Esophagus muscularis mucosa (tissue), 4 donors: Measurements from ENCODE around the gene MEOX2. TPM values are rescaled to one million over a fixed set of nuclear protein-coding genes. Genes with fewer than 3 reads are reported as not detected.

Experiments
- DNase-seq: peaks from one replicate; pipeline ENCODE4 v3.0.0-alpha.2; 2017; ENCODE audit errors: extremely low spot score
- H3K27ac ChIP-seq, 4 donors: fragments of 200-600 bp; sonication (generic); replicated peaks in 1 of 4; 1 replicate in 3 of 4; 2 replicates in 1 of 4; pipeline ENCODE4 v1.5.1; 2016 to 2019; ENCODE audit warnings: mild to moderate bottlenecking in 1 of 4
- H3K27me3 ChIP-seq, 4 donors: fragments of 200-600 bp; sonication (generic); one replicate each; pipeline versions ENCODE4 v1.5.1 to v1.6.0; 2016 to 2019
- H3K36me3 ChIP-seq, 4 donors: fragments of 200-600 bp; sonication (generic); one replicate each; pipeline ENCODE4 v1.5.1; 2016 to 2019
- H3K4me1 ChIP-seq, 4 donors: fragments of 200-600 bp; sonication (generic); one replicate each; pipeline ENCODE4 v1.5.1; 2016 to 2019
- H3K4me3 ChIP-seq, 4 donors: fragments of 200-600 bp; sonication (generic); 1 replicate in 2 of 4; 2 replicates in 2 of 4; pipeline ENCODE4 v1.5.1; 2016 to 2019; ENCODE audit warnings: mild to moderate bottlenecking in 4 of 4, moderate library complexity in 1 of 4
- H3K9me3 ChIP-seq, 4 donors: fragments of 200-600 bp; sonication (generic); 1 replicate in 3 of 4; 2 replicates in 1 of 4; pipeline ENCODE4 v1.5.1; 2016 to 2019
- EP300 ChIP-seq: sonication (generic); formaldehyde crosslinking; IDR thresholded peaks from one replicate; pipeline ENCODE4 v1.6.1; 2017; ENCODE audit warnings: antibody characterized with exemption
- POLR2A ChIP-seq: fragments of 450-650 bp; IDR thresholded peaks from one replicate; pipeline ENCODE4 v1.6.1; 2017; ENCODE audit warnings: antibody characterized with exemption, moderate library complexity, mild to moderate bottlenecking, low read depth
- POLR2AphosphoS5 ChIP-seq, 2 donors: sonication (generic); formaldehyde crosslinking; IDR thresholded peaks; one replicate each; pipeline ENCODE4 v1.6.1; 2017; ENCODE audit warnings: antibody characterized with exemption in 2 of 2
- WGBS: methylation state at CpG from one replicate; pipeline ENCODE4 v1.1.5; 2018; 5-methylcytosine and 5-hydroxymethylcytosine counted together
- intact Hi-C: fragments of 100-400 bp; cut with DNase I; formaldehyde crosslinking; loops from one replicate; pipeline ENCODE4 v1.15.1; 2023
- total RNA-seq, 4 donors: library from RNA; depleted of rRNA; stranded (reverse); fragments of >200 nt; gene quantifications; one replicate each; pipeline versions ENCODE4 v1.1.0 to v1.2.1, GENCODE V29; 2016
- TF ChIP-seq, protein P1 (sequence below), 3 experiments: fragments of 200-600 bp in 2 of 3; fragments of 450-650 bp in 1 of 3; sonication (generic) in 2 of 3; IDR thresholded peaks; one replicate each; pipeline ENCODE4 v1.5.1; 2017 to 2019; ENCODE audit warnings: antibody characterized with exemption in 3 of 3, mild to moderate bottlenecking in 2 of 3, moderate library complexity in 1 of 3

Gene MEOX2
- total RNA-seq, 4 donors from 2014 or later: 3.6 to 32.3 (median 13.0) TPM

- TF ChIP-seq POLR2A (no peak), POLR2AphosphoS5 (IDR thresholded peaks at IDR 0.05) (no peak), EP300 (no peak)
- TF ChIP-seq, protein P1, sequence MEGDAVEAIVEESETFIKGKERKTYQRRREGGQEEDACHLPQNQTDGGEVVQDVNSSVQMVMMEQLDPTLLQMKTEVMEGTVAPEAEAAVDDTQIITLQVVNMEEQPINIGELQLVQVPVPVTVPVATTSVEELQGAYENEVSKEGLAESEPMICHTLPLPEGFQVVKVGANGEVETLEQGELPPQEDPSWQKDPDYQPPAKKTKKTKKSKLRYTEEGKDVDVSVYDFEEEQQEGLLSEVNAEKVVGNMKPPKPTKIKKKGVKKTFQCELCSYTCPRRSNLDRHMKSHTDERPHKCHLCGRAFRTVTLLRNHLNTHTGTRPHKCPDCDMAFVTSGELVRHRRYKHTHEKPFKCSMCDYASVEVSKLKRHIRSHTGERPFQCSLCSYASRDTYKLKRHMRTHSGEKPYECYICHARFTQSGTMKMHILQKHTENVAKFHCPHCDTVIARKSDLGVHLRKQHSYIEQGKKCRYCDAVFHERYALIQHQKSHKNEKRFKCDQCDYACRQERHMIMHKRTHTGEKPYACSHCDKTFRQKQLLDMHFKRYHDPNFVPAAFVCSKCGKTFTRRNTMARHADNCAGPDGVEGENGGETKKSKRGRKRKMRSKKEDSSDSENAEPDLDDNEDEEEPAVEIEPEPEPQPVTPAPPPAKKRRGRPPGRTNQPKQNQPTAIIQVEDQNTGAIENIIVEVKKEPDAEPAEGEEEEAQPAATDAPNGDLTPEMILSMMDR (IDR thresholded peaks at IDR 0.05): no peak
Measured at GRCh38 chr7:15621468-15621867, 65.0 kb downstream of the MEOX2 start.

DNA sequence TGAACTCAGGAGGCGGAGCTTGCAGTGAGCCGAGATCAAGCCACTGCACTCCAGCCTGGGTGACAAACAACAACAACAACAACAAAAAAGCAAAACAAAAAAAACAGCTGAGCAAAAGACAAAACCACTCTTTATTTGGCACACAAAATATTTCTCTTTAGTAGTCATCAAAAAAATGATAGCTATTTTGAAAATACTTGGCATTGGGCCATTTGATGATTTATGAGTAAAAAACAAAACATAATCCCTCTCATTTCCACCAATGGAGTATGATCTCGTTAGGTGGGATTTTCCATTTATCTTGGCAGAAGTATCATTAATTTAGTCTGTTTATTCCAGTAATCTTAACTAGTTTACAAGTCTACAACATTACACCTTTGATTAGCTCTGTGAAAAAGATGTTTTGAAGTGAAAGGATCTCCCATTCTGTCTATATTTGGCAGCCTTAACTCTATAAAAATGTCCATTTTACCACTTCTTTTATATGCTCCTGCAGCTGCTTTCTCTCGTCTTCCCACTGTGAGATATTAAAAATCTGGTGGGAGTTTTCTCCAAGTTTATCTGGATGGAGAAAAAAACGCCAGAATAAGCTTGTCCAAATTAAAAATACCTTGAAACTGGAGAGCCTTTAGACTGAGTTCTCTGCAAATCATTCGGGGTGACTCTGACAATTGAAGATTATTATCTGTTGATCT is 65.8 kb downstream of the MEOX2 start:
- peaks cover 0 to 3% (median 0%) of the 10 kb centered on the region in 4 donors for H3K36me3 ChIP-seq
- no peaks in the 10 kb centered on the region for H3K9me3 ChIP-seq
- H3K4me1 ChIP-seq: no peaks in the 10 kb centered on the region
- no peak overlapping the region for H3K4me3 ChIP-seq
- 66% methylated on average over 6 of the region's 6 CpGs for WGBS
- intact Hi-C loops: no loop called here
- no peak overlapping the region for H3K27ac ChIP-seq
- TF ChIP-seq, protein P1 (IDR thresholded peaks at IDR 0.05): no peak
- TF ChIP-seq EP300 (no peak), POLR2A (no peak)
- DNase-seq: no peak
- no peaks in the 10 kb centered on the region for H3K27me3 ChIP-seq

More at GRCh38 chr7:15621468-15621867, 65.0 kb downstream of the MEOX2 start:
- WGBS: 83% methylated on average over 2 of the region's 2 CpGs
- Histone ChIP-seq H3K36me3 (peaks cover 0 to 4% (median 0%) of the 10 kb centered on the region in 4 donors), H3K9me3 (no peaks in the 10 kb centered on the region), H3K4me3 (no peak overlapping the region), H3K27me3 (no peaks in the 10 kb centered on the region), H3K4me1 (no peaks in the 10 kb centered on the region), H3K27ac (no peak overlapping the region)
- no peak for DNase-seq
- intact Hi-C loops: no loop called here

DNA sequence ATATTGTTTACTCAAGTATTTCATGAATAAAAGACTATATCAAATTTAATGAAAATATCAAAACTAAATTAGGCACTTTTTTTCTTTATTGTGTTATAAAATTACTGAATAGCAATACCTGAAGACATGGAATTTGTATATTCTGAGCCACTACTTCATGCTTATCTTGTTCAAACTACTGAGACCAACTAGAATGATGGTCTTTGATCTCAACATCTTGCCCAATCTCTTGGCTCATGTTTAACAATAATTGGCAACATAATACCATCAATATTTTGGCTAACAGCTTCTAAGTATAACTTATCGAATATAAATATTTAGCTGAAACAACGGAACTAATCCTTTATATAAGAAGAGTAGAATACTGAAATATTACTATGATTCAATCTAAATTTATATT is 68.2 kb downstream of the MEOX2 start:
- 95% methylated on average over 2 of the region's 2 CpGs for WGBS
- no peak overlapping the region for H3K27ac ChIP-seq
- TF ChIP-seq, protein P1 (IDR thresholded peaks at IDR 0.05): no peak
- TF ChIP-seq POLR2AphosphoS5 (IDR thresholded peaks at IDR 0.05): no peak
- no peak for TF ChIP-seq POLR2A
- no peak for TF ChIP-seq EP300

DNA sequence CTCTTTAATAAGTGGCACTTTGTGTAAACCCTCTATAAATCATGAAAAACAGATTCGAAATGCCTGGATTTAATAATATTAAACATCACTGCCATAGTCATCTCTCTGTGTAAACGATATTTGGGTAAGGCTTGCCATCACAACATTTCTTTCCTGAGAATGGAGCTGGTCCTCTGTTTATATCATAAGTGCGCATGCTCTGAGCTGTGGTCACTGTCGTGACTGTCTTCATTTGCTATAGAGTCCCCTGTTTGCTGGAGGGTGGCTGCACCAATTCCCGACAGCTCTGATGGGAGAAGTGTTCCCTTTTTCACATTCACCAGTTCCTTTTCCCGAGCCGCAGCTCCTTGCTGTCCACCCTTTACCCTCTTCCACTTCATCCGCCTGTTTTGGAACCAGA is 74.3 kb downstream of the MEOX2 start:
- H3K9me3 ChIP-seq: no peaks in the 10 kb centered on the region
- H3K27ac ChIP-seq: no peak overlapping the region
- H3K4me1 ChIP-seq: peaks cover 0 to 4% (median 0%) of the 10 kb centered on the region in 4 donors
- no peaks in the 10 kb centered on the region for H3K27me3 ChIP-seq
- intact Hi-C loops: no loop called here
- H3K36me3 ChIP-seq: no peaks in the 10 kb centered on the region
- no peak for DNase-seq
- 78% methylated on average over 8 of the region's 8 CpGs for WGBS
- H3K4me3 ChIP-seq: no peak overlapping the region
- TF ChIP-seq, protein P1 (IDR thresholded peaks at IDR 0.05): no peak
- TF ChIP-seq POLR2A: no peak
- no peak for TF ChIP-seq POLR2AphosphoS5 (IDR thresholded peaks at IDR 0.05)
- no peak for TF ChIP-seq EP300

More for the DNA sequence above, 68.2 kb downstream of the MEOX2 start:
- no peak for DNase-seq
- no peaks in the 10 kb centered on the region for H3K4me1 ChIP-seq
- intact Hi-C loops: no loop called here
- no peaks in the 10 kb centered on the region for H3K27me3 ChIP-seq
- H3K36me3 ChIP-seq: no peaks in the 10 kb centered on the region
- no peaks in the 10 kb centered on the region for H3K9me3 ChIP-seq
- no peak overlapping the region for H3K4me3 ChIP-seq

DNA sequence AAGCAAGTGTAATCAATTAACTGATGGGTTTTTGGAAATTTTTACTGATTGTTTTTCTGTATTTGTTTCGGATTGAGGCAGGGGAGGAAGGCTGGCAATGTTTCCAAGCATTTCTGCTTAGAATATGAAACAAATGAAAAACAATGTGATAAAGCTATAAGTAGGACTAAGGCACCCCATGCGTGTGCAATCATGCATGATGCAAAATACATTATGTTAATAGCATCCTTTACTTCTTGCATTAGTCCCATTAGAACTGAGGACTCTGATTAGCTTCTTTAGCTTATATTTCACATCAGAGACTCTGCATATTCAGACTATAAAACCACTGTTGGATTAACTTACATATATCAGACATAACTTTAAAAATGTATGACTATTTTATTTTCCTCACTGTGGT is 76.0 kb downstream of the MEOX2 start:
- Histone ChIP-seq H3K4me3 (no peak overlapping the region), H3K27ac (no peak overlapping the region), H3K9me3 (no peaks in the 10 kb centered on the region), H3K27me3 (no peaks in the 10 kb centered on the region), H3K4me1 (peaks cover 0 to 4% (median 0%) of the 10 kb centered on the region in 4 donors), H3K36me3 (no peaks in the 10 kb centered on the region)
- WGBS: 91% methylated on average over 2 of the region's 2 CpGs
- TF ChIP-seq POLR2AphosphoS5 (IDR thresholded peaks at IDR 0.05) (no peak), POLR2A (no peak)
- intact Hi-C loops: no loop called here
- DNase-seq: no peak
